Measurements from ENCODE around the gene TOPAZ1.

The TOPAZ1 gene

GRCh38 chr3:44326515-44326914 lies 84.8 kb downstream of the TOPAZ1 start:
- TF ChIP-seq FOXP2 (optimal IDR thresholded peaks at IDR 0.05; ENCODE audit: control extremely low read depth, extremely low read length, insufficient read depth) (no peak), POLR2AphosphoS5 (IDR thresholded peaks at IDR 0.05; ENCODE audit: borderline replicate concordance, low read depth, low read length) (no peak), EZH2 (IDR thresholded peaks at IDR 0.05) (no peak)
- H3K36me3 ChIP-seq (ENCODE audit: insufficient read depth, low read length), result no peaks in the 10 kb centered on the region
- no peak overlapping the region for H3K27ac ChIP-seq
- no peak overlapping the region for H3K9ac ChIP-seq (ENCODE audit: insufficient read length)
- no peak overlapping the region for H3K4me3 ChIP-seq
- DNase-seq (ENCODE audit: low read depth, low spot score), result no peak
- H3K9me3 ChIP-seq (ENCODE audit: low read depth, low read length), result no peaks in the 10 kb centered on the region

- Histone ChIP-seq H3K36me3 (ENCODE audit: insufficient read depth, low read length) (no peaks in the 10 kb centered on the region), H3K9me3 (ENCODE audit: low read depth, low read length) (no peaks in the 10 kb centered on the region), H3K4me3 (no peak overlapping the region), H3K9ac (ENCODE audit: insufficient read length) (no peak overlapping the region), H3K27ac (no peak overlapping the region)
- DNase-seq (ENCODE audit: low read depth, low spot score), result no peak
- TF ChIP-seq EZH2 (IDR thresholded peaks at IDR 0.05) (no peak), FOXP2 (optimal IDR thresholded peaks at IDR 0.05; ENCODE audit: control extremely low read depth, extremely low read length, insufficient read depth) (no peak), POLR2AphosphoS5 (IDR thresholded peaks at IDR 0.05; ENCODE audit: borderline replicate concordance, low read depth, low read length) (no peak)
Observed at GRCh38 chr3:44329946-44330345, 88.3 kb downstream of the TOPAZ1 start.

GRCh38 chr3:44330444-44330843 lies 88.8 kb downstream of the TOPAZ1 start:
- Histone ChIP-seq H3K36me3 (ENCODE audit: insufficient read depth, low read length) (no peaks in the 10 kb centered on the region), H3K4me3 (no peak overlapping the region), H3K9me3 (ENCODE audit: low read depth, low read length) (no peaks in the 10 kb centered on the region), H3K27ac (no peak overlapping the region), H3K9ac (ENCODE audit: insufficient read length) (no peak overlapping the region)
- DNase-seq (ENCODE audit: low read depth, low spot score), result no peak
- TF ChIP-seq POLR2AphosphoS5 (IDR thresholded peaks at IDR 0.05; ENCODE audit: borderline replicate concordance, low read depth, low read length), result no peak
- no peak for TF ChIP-seq FOXP2 (optimal IDR thresholded peaks at IDR 0.05; ENCODE audit: control extremely low read depth, extremely low read length, insufficient read depth)
- TF ChIP-seq EZH2 (IDR thresholded peaks at IDR 0.05), result no peak

- no peak for TF ChIP-seq FOXP2 (optimal IDR thresholded peaks at IDR 0.05; ENCODE audit: control extremely low read depth, extremely low read length, insufficient read depth)
- no peak for TF ChIP-seq EZH2 (IDR thresholded peaks at IDR 0.05)
- no peak for TF ChIP-seq POLR2AphosphoS5 (IDR thresholded peaks at IDR 0.05; ENCODE audit: borderline replicate concordance, low read depth, low read length)
- no peak overlapping the region for H3K4me3 ChIP-seq
- no peak overlapping the region for H3K9ac ChIP-seq (ENCODE audit: insufficient read length)
- no peaks in the 10 kb centered on the region for H3K36me3 ChIP-seq (ENCODE audit: insufficient read depth, low read length)
- no peak overlapping the region for H3K27ac ChIP-seq
- DNase-seq (ENCODE audit: low read depth, low spot score), result no peak
- no peaks in the 10 kb centered on the region for H3K9me3 ChIP-seq (ENCODE audit: low read depth, low read length)
Observed at GRCh38 chr3:44334326-44334725, 92.6 kb downstream of the TOPAZ1 start.

- H3K27ac ChIP-seq, result peak overlapping the region; percentile 91
- H3K9me3 ChIP-seq (ENCODE audit: low read depth, low read length), result no peaks in the 10 kb centered on the region
- H3K4me3 ChIP-seq, result peak overlapping the region; percentile 85
- peak overlapping the region; percentile 86 for H3K9ac ChIP-seq (ENCODE audit: insufficient read length)
- no peaks in the 10 kb centered on the region for H3K36me3 ChIP-seq (ENCODE audit: insufficient read depth, low read length)
- TF ChIP-seq FOXP2 (optimal IDR thresholded peaks at IDR 0.05; ENCODE audit: control extremely low read depth, extremely low read length, insufficient read depth) (no peak), POLR2AphosphoS5 (IDR thresholded peaks at IDR 0.05; ENCODE audit: borderline replicate concordance, low read depth, low read length) (no peak), EZH2 (IDR thresholded peaks at IDR 0.05) (no peak)
- no peak for DNase-seq (ENCODE audit: low read depth, low spot score)
Observed at GRCh38 chr3:44337248-44337785, 95.6 kb downstream of the TOPAZ1 start.

- peak within 1 kb of the TSS; percentile 91 for H3K27ac ChIP-seq
- H3K36me3 ChIP-seq (ENCODE audit: insufficient read depth, low read length), result no peaks in the 10 kb centered on the region
- H3K9ac ChIP-seq (ENCODE audit: insufficient read length), result peak within 1 kb of the TSS; percentile 86
- TF ChIP-seq EZH2 (IDR thresholded peaks at IDR 0.05) (no peak), FOXP2 (optimal IDR thresholded peaks at IDR 0.05; ENCODE audit: control extremely low read depth, extremely low read length, insufficient read depth) (no peak), POLR2AphosphoS5 (IDR thresholded peaks at IDR 0.05; ENCODE audit: borderline replicate concordance, low read depth, low read length) (peak; percentile 85)
- DNase-seq (ENCODE audit: low read depth, low spot score), result peak; percentile 52
- H3K9me3 ChIP-seq (ENCODE audit: low read depth, low read length), result no peaks in the 10 kb centered on the region
- peak within 1 kb of the TSS; percentile 85 for H3K4me3 ChIP-seq
Observed at GRCh38 chr3:44338010-44338827, 96.5 kb downstream of the TOPAZ1 start, which contains the start of gene TCAIM. TCAIM (plus strand) TSS chr3:44338766; CDS start chr3:44354783, 16,017 bp downstream.

- Histone ChIP-seq H3K27ac (peak overlapping the region; percentile 67; the same call in 1 of the 2 replicates), H3K36me3 (ENCODE audit: insufficient read depth, low read length) (no peaks in the 10 kb centered on the region), H3K9ac (ENCODE audit: insufficient read length) (peak overlapping the region; percentile 86), H3K9me3 (ENCODE audit: low read depth, low read length) (no peaks in the 10 kb centered on the region), H3K4me3 (peak overlapping the region; percentile 85)
- TF ChIP-seq POLR2AphosphoS5 (IDR thresholded peaks at IDR 0.05; ENCODE audit: borderline replicate concordance, low read depth, low read length) (no peak), EZH2 (IDR thresholded peaks at IDR 0.05) (no peak), FOXP2 (optimal IDR thresholded peaks at IDR 0.05; ENCODE audit: control extremely low read depth, extremely low read length, insufficient read depth) (no peak)
- no peak for DNase-seq (ENCODE audit: low read depth, low spot score)
Observed at GRCh38 chr3:44338828-44339127, 97.1 kb downstream of the TOPAZ1 start.

GRCh38 chr3:44339181-44340057 lies 97.7 kb downstream of the TOPAZ1 start:
- TF ChIP-seq POLR2AphosphoS5 (IDR thresholded peaks at IDR 0.05; ENCODE audit: borderline replicate concordance, low read depth, low read length) (no peak), FOXP2 (optimal IDR thresholded peaks at IDR 0.05; ENCODE audit: control extremely low read depth, extremely low read length, insufficient read depth) (no peak), EZH2 (IDR thresholded peaks at IDR 0.05) (no peak)
- H3K9me3 ChIP-seq (ENCODE audit: low read depth, low read length), result no peaks in the 10 kb centered on the region
- peak overlapping the region; percentile 67; the same call in 1 of the 2 replicates for H3K27ac ChIP-seq
- H3K36me3 ChIP-seq (ENCODE audit: insufficient read depth, low read length), result no peaks in the 10 kb centered on the region
- DNase-seq (ENCODE audit: low read depth, low spot score), result no peak
- H3K9ac ChIP-seq (ENCODE audit: insufficient read length), result peak overlapping the region; percentile 86
- peak overlapping the region; percentile 85 for H3K4me3 ChIP-seq

Data from SK-N-MC (cell line).